SK-N-SH (cell line): ENCODE results near the gene NOTUM. TPM values are rescaled to one million over a fixed set of nuclear protein-coding genes. Genes with fewer than 3 reads are reported as not detected.

ENCODE experiments used
- CTCF ChIA-PET: fragments of 300-600, 350-600 bp; formaldehyde crosslinking; extraction: SDS; loops from one replicate; lab custom pipeline; 2021; lab: Yijun Ruan, JAX
- POLR2A ChIA-PET: fragments of 350-600 bp; sonication (Branson Sonifier 250); formaldehyde crosslinking; extraction: SDS; loops from one replicate; lab custom pipeline; 2020; ENCODE audit warnings: antibody characterized with exemption, inconsistent platforms; lab: Yijun Ruan, JAX
- DNase-seq: peaks from one replicate; pipeline ENCODE4 v3.0.0; 2012
- H2AFZ ChIP-seq: fragments of 200-600 bp; sonication (generic); 2 replicates; pipeline ENCODE4 v1.8.1; 2016; ENCODE audit warnings: antibody characterized with exemption, mild to moderate bottlenecking, low read depth
- H3F3A ChIP-seq: fragments of 200-600 bp; sonication (generic); replicated peaks from 2 replicates; pipeline ENCODE3; 2016; ENCODE audit warnings: antibody characterized with exemption, mild to moderate bottlenecking; ENCODE audit not compliant: insufficient read depth
- H3K27ac ChIP-seq, 2 experiments: fragments of 200-500 bp in 1 of 2; fragments of 200-600 bp in 1 of 2; sonication (Bioruptor generic) in 1 of 2; sonication (generic), shearing (Covaris generic) in 1 of 2; 2 replicates each; pipeline versions ENCODE4 v1.5.1 to v1.6.1; 2014 to 2016; ENCODE audit warnings: low read depth in 2 of 2, inconsistent platforms in 1 of 2, low read length in 1 of 2, mild to moderate bottlenecking in 1 of 2, mixed read lengths in 1 of 2
- H3K27me3 ChIP-seq: fragments of 200-600 bp; sonication (generic), shearing (Covaris generic); 2 replicates; pipeline ENCODE4 v1.6.1; 2016; ENCODE audit warnings: mixed run types; ENCODE audit not compliant: insufficient read depth
- H3K36me3 ChIP-seq, 2 experiments: fragments of 200-500 bp in 1 of 2; fragments of 200-600 bp in 1 of 2; sonication (Bioruptor generic) in 1 of 2; sonication (generic) in 1 of 2; replicated peaks in 1 of 2; 2 replicates each; pipeline versions ENCODE3 to v1.5.1; 2014 to 2016; ENCODE audit warnings: low read length in 1 of 2, mild to moderate bottlenecking in 1 of 2; ENCODE audit not compliant: insufficient read depth in 2 of 2, control insufficient read depth in 1 of 2
- H3K4me1 ChIP-seq, 2 experiments: fragments of 200-500 bp in 1 of 2; fragments of 200-600 bp in 1 of 2; sonication (Bioruptor generic) in 1 of 2; sonication (generic), shearing (Covaris generic) in 1 of 2; 2 replicates each; pipeline versions ENCODE4 v1.5.1 to v1.6.1; 2014 to 2016; ENCODE audit warnings: low read depth in 1 of 2, low read length in 1 of 2, mixed run types in 1 of 2; ENCODE audit not compliant: insufficient read depth in 2 of 2, control insufficient read depth in 1 of 2
- H3K4me2 ChIP-seq: fragments of 200-600 bp; sonication (generic), shearing (Covaris generic); 2 replicates; pipeline ENCODE4 v1.6.1; 2017; ENCODE audit warnings: mixed run types
- H3K4me3 ChIP-seq, 2 experiments: fragments of 200-500 bp in 1 of 2; fragments of 200-600 bp in 1 of 2; sonication (Bioruptor generic) in 1 of 2; sonication (generic), shearing (Covaris generic) in 1 of 2; 2 replicates each; pipeline versions ENCODE4 v1.5.1 to v1.8.1; 2014 to 2016; ENCODE audit warnings: low read depth in 2 of 2, inconsistent platforms in 1 of 2, low read length in 1 of 2, mild to moderate bottlenecking in 1 of 2, mixed read lengths in 1 of 2, moderate library complexity in 1 of 2
- H3K79me2 ChIP-seq: fragments of 200-600 bp; sonication (generic); 2 replicates; pipeline ENCODE4 v1.8.1; 2017; ENCODE audit warnings: mild to moderate bottlenecking; ENCODE audit not compliant: insufficient read depth
- H3K9ac ChIP-seq: fragments of 200-600 bp; sonication (generic); 2 replicates; pipeline ENCODE4 v1.6.1; 2017; ENCODE audit warnings: mixed run types
- H3K9me2 ChIP-seq: fragments of 200-600 bp; sonication (generic); 2 replicates; pipeline ENCODE4 v1.6.1; 2017; ENCODE audit warnings: mixed run types
- H3K9me3 ChIP-seq: fragments of 200-600 bp; sonication (generic); 2 replicates; pipeline ENCODE4 v1.6.1; 2017; ENCODE audit warnings: mixed run types, mild to moderate bottlenecking, moderate library complexity
- H4K20me1 ChIP-seq: fragments of 200-600 bp; sonication (generic); 2 replicates; pipeline ENCODE4 v1.6.1; 2017; ENCODE audit warnings: mild to moderate bottlenecking, mixed run types; ENCODE audit not compliant: insufficient read depth
- ELF1 ChIP-seq: IDR thresholded peaks from 2 replicates; pipeline ENCODE4 v1.4.0; 2012
- FOXJ3 ChIP-seq: sonication (generic); formaldehyde crosslinking; IDR thresholded peaks from 2 replicates; pipeline ENCODE4 v1.5.1; 2020; ENCODE audit warnings: mild to moderate bottlenecking, missing genetic modification reagents
- FOXM1 ChIP-seq: IDR thresholded peaks from 2 replicates; pipeline ENCODE4 v1.4.0; 2012; ENCODE audit warnings: low read depth, mild to moderate bottlenecking
- GATA2 ChIP-seq: sonication (generic); formaldehyde crosslinking; IDR thresholded peaks from 2 replicates; pipeline ENCODE4 v1.5.0; 2020; ENCODE audit warnings: mild to moderate bottlenecking, missing genetic modification reagents
- MXI1 ChIP-seq: IDR thresholded peaks from 2 replicates; pipeline ENCODE4 v1.6.1; 2012; ENCODE audit warnings: mild to moderate bottlenecking, low read depth, low read length, improper control_type of control experiment
- NRF1 ChIP-seq: IDR thresholded peaks from 2 replicates; pipeline ENCODE4 v1.6.1; 2012; ENCODE audit warnings: low read depth, mild to moderate bottlenecking, low read length
- RAD21 ChIP-seq: IDR thresholded peaks from 2 replicates; pipeline ENCODE4 v1.6.1; 2012; ENCODE audit warnings: mild to moderate bottlenecking, low read length
- RCOR1 ChIP-seq: fragments of 150-350 bp; IDR thresholded peaks from 2 replicates; pipeline ENCODE4 v1.6.1; 2017; ENCODE audit warnings: antibody characterized with exemption, low read length
- REST ChIP-seq: IDR thresholded peaks from 2 replicates; pipeline ENCODE4 v1.6.1; 2012; ENCODE audit warnings: mild to moderate bottlenecking, low read depth, low read length, moderate library complexity
- TCF12 ChIP-seq: IDR thresholded peaks from 2 replicates; pipeline ENCODE4 v1.4.0; 2012
- TEAD4 ChIP-seq: IDR thresholded peaks from 2 replicates; pipeline ENCODE4 v1.4.0; 2012; ENCODE audit warnings: mild to moderate bottlenecking, borderline replicate concordance; ENCODE audit not compliant: insufficient read depth
- USF1 ChIP-seq: IDR thresholded peaks from 2 replicates; pipeline ENCODE4 v1.4.0; 2012; ENCODE audit warnings: low read depth, borderline replicate concordance
- ZBTB33 ChIP-seq: IDR thresholded peaks from 2 replicates; pipeline ENCODE4 v1.4.0; 2012; ENCODE audit warnings: low read depth, borderline replicate concordance
- WGBS: methylation state at CpG from one replicate; pipeline ENCODE4 v1.1.6; 2017; ENCODE audit warnings: low lambda C conversion rate; 5-methylcytosine and 5-hydroxymethylcytosine counted together
- polyA plus RNA-seq, 3 experiments: library from polyadenylated mRNA; depleted of rRNA; stranded (reverse); fragments of >200 nt; gene quantifications; 2 replicates each; pipeline ENCODE4 v1.2.3, GENCODE V29; 2012

Gene NOTUM
- polyA plus RNA-seq, 1 of the 3 experiments (the other 2 are of a cell fraction): 0.33 TPM

GRCh38 chr17:81976332-81977210 is 15.6 kb upstream of the NOTUM start:
- DNase-seq: no peak
- H2AFZ ChIP-seq: peak overlapping the region; percentile 91
- H3K9me3 ChIP-seq: peaks cover 4% of the 10 kb centered on the region; the same call in 1 of the 2 replicates
- H3K9ac ChIP-seq: peak overlapping the region; percentile 94
- peaks cover 3% of the 10 kb centered on the region for H3F3A ChIP-seq
- H3K4me1 ChIP-seq: peaks cover 10 to 18% of the 10 kb centered on the region in 2 experiments; a peak in 2 of 4 replicates
- H3K79me2 ChIP-seq: peaks cover 26% of the 10 kb centered on the region
- 50% methylated on average over 27 of the region's 30 CpGs for WGBS
- H3K4me2 ChIP-seq: peak overlapping the region; percentile 99
- ChIA-PET CTCF (interaction anchor here (1.2 to 11.6 kb wide), 6 partner anchors 9 to 60 kb away, joined by 3 to 85 read pairs (median 14); partner anchors contain the start of genes CENPX, LRRC45, NOTUM and RAC3), POLR2A (interaction anchor here (0.6 to 1.5 kb wide), 7 partner anchors 9 to 107 kb away, joined by 3 to 9 read pairs (median 3); partner anchors contain the start of gene PYCR1)
- H4K20me1 ChIP-seq: no peaks in the 10 kb centered on the region
- H3K9me2 ChIP-seq: no peaks in the 10 kb centered on the region
- TF ChIP-seq MXI1 (peak; percentile 73; the same call in 1 of the 2 replicates), RCOR1 (no peak), GATA2 (CRISPR knock-in tag) (no peak), FOXJ3 (0 out of 2 replicates have a peak, but pooled peaks have one; percentile 25)
- peaks cover 11 to 15% of the 10 kb centered on the region in 2 experiments for H3K36me3 ChIP-seq
- peak overlapping the region; percentile 69 to 95 for H3K4me3 ChIP-seq
- peak overlapping the region; percentile 65 to 83; a peak in 3 of 4 replicates for H3K27ac ChIP-seq
- no peaks in the 10 kb centered on the region for H3K27me3 ChIP-seq

GRCh38 chr17:81973432-81973831 is 12.4 kb upstream of the NOTUM start:
- no peak for DNase-seq
- Histone ChIP-seq H3K9ac (no peak overlapping the region), H2AFZ (no peak overlapping the region), H3K9me2 (no peaks in the 10 kb centered on the region), H3K4me1 (peaks cover 6 to 21% of the 10 kb centered on the region in 2 experiments; a peak in 2 of 4 replicates), H3K27me3 (no peaks in the 10 kb centered on the region), H4K20me1 (no peaks in the 10 kb centered on the region), H3K9me3 (peaks cover 4% of the 10 kb centered on the region; the same call in 1 of the 2 replicates), H3K4me2 (no peak overlapping the region), H3K36me3 (no peaks in the 10 kb centered on the region), H3K79me2 (peaks cover 8% of the 10 kb centered on the region), H3F3A (peaks cover 3% of the 10 kb centered on the region), H3K4me3 (no peak overlapping the region), H3K27ac (no peak overlapping the region)
- no peak for TF ChIP-seq ELF1
- no peak for TF ChIP-seq REST
- no peak for TF ChIP-seq ZBTB33
- no peak for TF ChIP-seq FOXM1
- no peak for TF ChIP-seq NRF1
- no peak for TF ChIP-seq RAD21
- no peak for TF ChIP-seq USF1
- no peak for TF ChIP-seq TCF12
- no peak for TF ChIP-seq TEAD4
- POLR2A ChIA-PET: no interaction called here
- CTCF ChIA-PET: interaction anchor here (2.3 to 14.5 kb wide), 4 partner anchors 12 to 51 kb away, joined by 23 to 1216 read pairs (median 75); partner anchors contain the start of genes CENPX, DCXR, LRRC45 and NOTUM
